Muscle of back (tissue), 11 donors: ENCODE results near the gene SH3RF3. TPM values are rescaled to one million over a fixed set of nuclear protein-coding genes. Genes with fewer than 3 reads are reported as not detected.

ENCODE experiments used
- DNase-seq, 3 donors: peaks; one replicate each; pipeline versions ENCODE4 v3.0.0 to v3.0.0-alpha.2; 2013
- polyA plus RNA-seq, 10 donors: library from polyadenylated mRNA; unstranded; fragments of 120-200 nt; gene quantifications; one replicate each; pipeline ENCODE4 v1.2.1, GENCODE V29; 2013; ENCODE audit not compliant: insufficient read length in 10 of 10

SH3RF3 gene
- polyA plus RNA-seq, 10 donors, result 3.8 to 7.0 (median 4.7) TPM

GRCh38 chr2:109138449-109138848, 9.4 kb downstream of the SH3RF3 start:
- DNase-seq, result no peak

GRCh38 chr2:109139002-109139401, 10.0 kb downstream of the SH3RF3 start:
- DNase-seq, result no peak

GRCh38 chr2:109139865-109140396, 10.9 kb downstream of the SH3RF3 start:
- DNase-seq, result no peak

GRCh38 chr2:109141006-109141600, 12.1 kb downstream of the SH3RF3 start:
- no peak for DNase-seq

GRCh38 chr2:109141727-109142283, 12.8 kb downstream of the SH3RF3 start:
- DNase-seq, result no peak

- no peak for DNase-seq
Measured at GRCh38 chr2:109142416-109143210, 13.6 kb downstream of the SH3RF3 start.

- DNase-seq, result no peak
Measured at GRCh38 chr2:109143214-109144187, 14.5 kb downstream of the SH3RF3 start.

GRCh38 chr2:109144271-109144670, 15.3 kb downstream of the SH3RF3 start:
- DNase-seq, result no peak

GRCh38 chr2:109144721-109145120, 15.7 kb downstream of the SH3RF3 start:
- no peak for DNase-seq

GRCh38 chr2:109145286-109145685, 16.3 kb downstream of the SH3RF3 start:
- no peak for DNase-seq

- no peak for DNase-seq
Measured at GRCh38 chr2:109147405-109147804, 18.4 kb downstream of the SH3RF3 start.

- no peak for DNase-seq
Measured at GRCh38 chr2:109148117-109148746, 19.2 kb downstream of the SH3RF3 start.

- DNase-seq, result no peak
Measured at GRCh38 chr2:109148991-109149645, 20.1 kb downstream of the SH3RF3 start.

- no peak for DNase-seq
Measured at GRCh38 chr2:109150559-109150958, 21.6 kb downstream of the SH3RF3 start.

GRCh38 chr2:109151519-109151918, 22.5 kb downstream of the SH3RF3 start:
- DNase-seq, result no peak

- DNase-seq, result no peak
Measured at GRCh38 chr2:109153005-109153784, 24.2 kb downstream of the SH3RF3 start.

- no peak for DNase-seq
Measured at GRCh38 chr2:109153807-109154206, 24.8 kb downstream of the SH3RF3 start.

GRCh38 chr2:109154226-109154625, 25.2 kb downstream of the SH3RF3 start:
- no peak for DNase-seq

- DNase-seq, result no peak
Measured at GRCh38 chr2:109155553-109156451, 26.8 kb downstream of the SH3RF3 start.
